Measurements from ENCODE around the gene SGSH. TPM values are rescaled to one million over a fixed set of nuclear protein-coding genes. Genes with fewer than 3 reads are reported as not detected.
"Not testable (repeated sequence)": the region's sequence is repeated elsewhere in the genome, so short reads cannot be mapped to it uniquely, and the experiment has no call there.

The SGSH gene
- total RNA-seq, 1 experiment from 2014 or later = 19.8 TPM

- no peak overlapping the region for H3K14ac ChIP-seq (ENCODE audit: insufficient read depth, low read length)
- no peak overlapping the region for H2AK5ac ChIP-seq (ENCODE audit: insufficient read length, low read length)
- no peaks in the 10 kb centered on the region; a peak in 1 of 5 replicates for H3K9me3 Mint-ChIP-seq
- H2BK5ac ChIP-seq (ENCODE audit: insufficient read length, low read length) = no peak overlapping the region
- H4K5ac ChIP-seq (ENCODE audit: insufficient read length, low read depth, low read length) = no peak overlapping the region
- H4K91ac ChIP-seq (ENCODE audit: insufficient read length, low read depth, low read length) = no peak overlapping the region
- H3T11ph ChIP-seq (ENCODE audit: low read length) = no peak overlapping the region
- H4K20me1 ChIP-seq (ENCODE audit: control insufficient read depth, insufficient read depth, insufficient read length) = no peaks in the 10 kb centered on the region
- peak overlapping the region; percentile 78 to 89 for H3K4me3 Mint-ChIP-seq
- no peaks in the 10 kb centered on the region for H3K9me3 ChIP-seq (ENCODE audit: control insufficient read depth, low read depth, low read length)
- H3K23ac ChIP-seq (ENCODE audit: insufficient read length, low read depth, low read length) = no peak overlapping the region
- H3K27ac ChIP-seq (ENCODE audit: insufficient read length, low read depth, low read length) = no peak overlapping the region
- no peak overlapping the region for H3K4ac ChIP-seq (ENCODE audit: low read depth, low read length)
- no peaks in the 10 kb centered on the region for H3K79me1 ChIP-seq (ENCODE audit: insufficient read depth, low read depth, low read length, poor library complexity, severe bottlenecking)
- peak overlapping the region; percentile 23 for H3K4me2 ChIP-seq (ENCODE audit: insufficient read depth, insufficient read length, low read length)
- H2AFZ ChIP-seq (ENCODE audit: low read length) = no peak overlapping the region
- no peak overlapping the region for H4K8ac ChIP-seq (replicated peaks; ENCODE audit: insufficient read length, low read depth, low read length)
- H3K27ac Mint-ChIP-seq = peak overlapping the region; percentile 89 to 97 (median 95)
- H2BK12ac ChIP-seq (ENCODE audit: insufficient read length, low read depth, low read length) = no peak overlapping the region
- H3K27me3 ChIP-seq (ENCODE audit: insufficient read depth, low read length) = no peaks in the 10 kb centered on the region
- WGBS (ENCODE audit: extremely low coverage, insufficient read length, low lambda C conversion rate) = no CpG with 5 or more reads among the region's 18 CpGs
- DNase-seq = no peak
- H2BK120ac ChIP-seq (ENCODE audit: low read depth, low read length, poor library complexity, severe bottlenecking) = no peak overlapping the region
- TF ChIP-seq CTCF (conservative IDR thresholded peaks at IDR 0.05) = no peak
- no peaks in the 10 kb centered on the region for H3K27me3 Mint-ChIP-seq (ENCODE audit: low read depth)
- no peak overlapping the region for H3K56ac ChIP-seq (ENCODE audit: insufficient read length, low read depth, low read length)
- peaks cover 40 to 52% of the 10 kb centered on the region in 2 experiments for H3K4me1 Mint-ChIP-seq
- no peaks in the 10 kb centered on the region for H3K23me2 ChIP-seq (ENCODE audit: insufficient read length, low read depth, low read length, poor library complexity, severe bottlenecking)
- H3K36me3 Mint-ChIP-seq (ENCODE audit: insufficient read depth in 1 of 3, low read depth in 3 of 3) = peaks cover 3 to 5% (median 3%) of the 10 kb centered on the region in 3 experiments; a peak in 6 of 7 replicates
- H3K79me2 ChIP-seq (ENCODE audit: insufficient read depth, low read length) = no peaks in the 10 kb centered on the region
- H2BK20ac ChIP-seq (ENCODE audit: low read depth, low read length, poor library complexity, severe bottlenecking) = no peak overlapping the region
- peaks cover 14% of the 10 kb centered on the region; the same call in 1 of the 2 replicates for H3K4me1 ChIP-seq (ENCODE audit: insufficient read depth, low read length)
- H3K18ac ChIP-seq (ENCODE audit: insufficient read length, low read depth, low read length) = no peak overlapping the region
- no peak overlapping the region for H2BK15ac ChIP-seq (ENCODE audit: low read depth, low read length)
- no peak overlapping the region for H3K9ac ChIP-seq (ENCODE audit: extremely low read depth, insufficient read length, low read length)
Observed at GRCh38 chr17:80259457-80260068, 39.4 kb upstream of the SGSH start.

GRCh38 chr17:80258296-80258695 lies 38.2 kb upstream of the SGSH start:
- not testable (repeated sequence) for H2AFZ ChIP-seq (ENCODE audit: low read length); H3K9me3 ChIP-seq (ENCODE audit: control insufficient read depth, low read depth, low read length); H3T11ph ChIP-seq (ENCODE audit: low read length); H3K36me3 Mint-ChIP-seq (ENCODE audit: insufficient read depth in 1 of 3, low read depth in 3 of 3); H4K5ac ChIP-seq (ENCODE audit: insufficient read length, low read depth, low read length); H3K9ac ChIP-seq (ENCODE audit: extremely low read depth, insufficient read length, low read length); H3K27ac ChIP-seq (ENCODE audit: insufficient read length, low read depth, low read length); DNase-seq; H3K4ac ChIP-seq (ENCODE audit: low read depth, low read length); H3K23me2 ChIP-seq (ENCODE audit: insufficient read length, low read depth, low read length, poor library complexity, severe bottlenecking); H3K9me3 Mint-ChIP-seq; H3K18ac ChIP-seq (ENCODE audit: insufficient read length, low read depth, low read length); H2BK5ac ChIP-seq (ENCODE audit: insufficient read length, low read length); H2AK5ac ChIP-seq (ENCODE audit: insufficient read length, low read length); H2BK120ac ChIP-seq (ENCODE audit: low read depth, low read length, poor library complexity, severe bottlenecking); H2BK15ac ChIP-seq (ENCODE audit: low read depth, low read length); H2BK12ac ChIP-seq (ENCODE audit: insufficient read length, low read depth, low read length); H3K56ac ChIP-seq (ENCODE audit: insufficient read length, low read depth, low read length); H3K79me1 ChIP-seq (ENCODE audit: insufficient read depth, low read depth, low read length, poor library complexity, severe bottlenecking); H4K8ac ChIP-seq (replicated peaks; ENCODE audit: insufficient read length, low read depth, low read length); H4K91ac ChIP-seq (ENCODE audit: insufficient read length, low read depth, low read length); H3K23ac ChIP-seq (ENCODE audit: insufficient read length, low read depth, low read length); H2BK20ac ChIP-seq (ENCODE audit: low read depth, low read length, poor library complexity, severe bottlenecking); H4K20me1 ChIP-seq (ENCODE audit: control insufficient read depth, insufficient read depth, insufficient read length); H3K27me3 Mint-ChIP-seq (ENCODE audit: low read depth); H3K4me2 ChIP-seq (ENCODE audit: insufficient read depth, insufficient read length, low read length); H3K79me2 ChIP-seq (ENCODE audit: insufficient read depth, low read length); H3K27me3 ChIP-seq (ENCODE audit: insufficient read depth, low read length); H3K14ac ChIP-seq (ENCODE audit: insufficient read depth, low read length)
- peak overlapping the region; percentile 69 to 98 (median 96); a peak in 6 of 7 replicates for H3K27ac Mint-ChIP-seq
- peaks cover 11% of the 10 kb centered on the region; the same call in 1 of the 2 replicates for H3K4me1 ChIP-seq (ENCODE audit: insufficient read depth, low read length)
- H3K4me3 Mint-ChIP-seq = peak overlapping the region; percentile 9 to 55; a peak in 4 of 5 replicates
- WGBS (ENCODE audit: extremely low coverage, insufficient read length, low lambda C conversion rate) = no CpG with 5 or more reads among the region's 2 CpGs
- peaks cover 34 to 43% of the 10 kb centered on the region in 2 experiments for H3K4me1 Mint-ChIP-seq
